ENCODE results near the gene PRKAR1B. TPM values are rescaled to one million over a fixed set of nuclear protein-coding genes. Genes with fewer than 3 reads are reported as not detected.

PRKAR1B gene
- total and polyA plus RNA-seq, 7 donors: 1.4 to 4.6 (median 1.9) TPM

DNA sequence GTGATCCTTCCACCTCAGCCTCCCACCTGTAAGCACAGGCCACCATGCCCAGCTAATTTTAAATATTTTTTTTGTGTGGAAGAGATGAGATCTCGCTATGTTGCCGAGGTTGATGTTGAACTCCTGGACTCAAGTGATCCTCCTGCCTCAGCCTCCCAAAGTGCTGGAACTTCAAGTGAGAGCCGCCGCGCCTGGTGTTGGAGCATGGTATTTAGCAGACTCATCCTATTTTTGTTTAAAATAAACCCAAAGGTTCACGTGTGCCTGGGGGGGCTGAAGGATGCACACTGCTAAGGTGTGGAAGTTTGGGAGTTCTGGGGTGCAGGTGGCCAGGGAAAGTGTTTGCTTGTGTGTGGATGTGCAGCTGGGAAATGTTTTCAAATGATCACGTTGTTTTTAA lies 225.6 kb downstream of the PRKAR1B start:
- 91 to 95% (median 92%) methylated on average over 7 of the region's 7 CpGs for WGBS, 3 donors
- Histone ChIP-seq H3K27ac (no peak overlapping the region), H3K4me1 (peaks cover 14% of the 10 kb centered on the region), H3K27me3 (ENCODE audit: insufficient read depth in 3 of 3, low read length in 2 of 3) (no peaks in the 10 kb centered on the region), H3K9me3 (no peaks in the 10 kb centered on the region), H3K36me3 (ENCODE audit: insufficient read depth in 1 of 2, low read depth in 1 of 2) (peaks cover 4 to 78% of the 10 kb centered on the region in 2 donors), H3K4me3 (no peak overlapping the region)
- intact Hi-C loops (cut with DNase I): no loop called here
- ATAC-seq (no peak), DNase-seq (peak; percentile 6 to 28)
- no peak for TF ChIP-seq CTCF (IDR thresholded peaks at IDR 0.05)

GRCh38 chr7:500521-501420 lies 226.3 kb downstream of the PRKAR1B start:
- no peaks in the 10 kb centered on the region for H3K27me3 ChIP-seq (ENCODE audit: insufficient read depth in 3 of 3, low read length in 2 of 3)
- H3K9me3 ChIP-seq: no peaks in the 10 kb centered on the region
- H3K36me3 ChIP-seq (ENCODE audit: insufficient read depth in 1 of 2, low read depth in 1 of 2): peaks cover 4 to 77% of the 10 kb centered on the region in 2 donors
- intact Hi-C loops (cut with DNase I): no loop called here
- DNase-seq: peak; percentile 10 to 33
- no peak for ATAC-seq
- no peak overlapping the region for H3K27ac ChIP-seq
- 92 to 95% (median 94%) methylated on average over 35 of the region's 35 CpGs for WGBS, 3 donors
- no peak overlapping the region for H3K4me3 ChIP-seq
- H3K4me1 ChIP-seq: peaks cover 14% of the 10 kb centered on the region
- no peak for TF ChIP-seq CTCF (IDR thresholded peaks at IDR 0.05)

GRCh38 chr7:499853-500485 lies 227.1 kb downstream of the PRKAR1B start:
- ATAC-seq: no peak
- Histone ChIP-seq H3K27ac (no peak overlapping the region), H3K4me3 (no peak overlapping the region), H3K36me3 (ENCODE audit: insufficient read depth in 1 of 2, low read depth in 1 of 2) (peaks cover 4 to 72% of the 10 kb centered on the region in 2 donors), H3K27me3 (ENCODE audit: insufficient read depth in 3 of 3, low read length in 2 of 3) (no peaks in the 10 kb centered on the region), H3K4me1 (peaks cover 14% of the 10 kb centered on the region), H3K9me3 (no peaks in the 10 kb centered on the region)
- DNase-seq: peak; percentile 9 to 47
- intact Hi-C loops (cut with DNase I): no loop called here
- TF ChIP-seq CTCF (IDR thresholded peaks at IDR 0.05): no peak
- 94 to 95% (median 95%) methylated on average over 20 of the region's 20 CpGs for WGBS, 3 donors

Other genes starting within 250 kb of the PRKAR1B start
- gene PDGFA, start 207.4 kb downstream of the PRKAR1B start, total RNA-seq: 10 to 100 TPM; 13.9 to 30.4 (median 19.2) TPM
- 10 to 100 TPM in 2 of 3 donors, 1 to 10 TPM in 1; 9.1 to 24.4 (median 15.3) TPM for gene PDGFA, start 207.4 kb downstream of the PRKAR1B start, polyA plus RNA-seq
- 10 to 100 TPM; 17.8 to 26.7 (median 21.9) TPM for gene DNAAF5, start 582 bp downstream of the PRKAR1B start, total RNA-seq
- 10 to 100 TPM in 2 of 3 donors, 1 to 10 TPM in 1; 9.3 to 17.6 (median 14.1) TPM for gene DNAAF5, start 582 bp downstream of the PRKAR1B start, polyA plus RNA-seq
- gene SUN1, start 105.2 kb upstream of the PRKAR1B start, total RNA-seq: 100 to 1,000 TPM; 125 to 144 (median 137) TPM
- 100 to 1,000 TPM in 1 of 3 donors, 10 to 100 TPM in 2; 52.5 to 159 (median 64.6) TPM for gene SUN1, start 105.2 kb upstream of the PRKAR1B start, polyA plus RNA-seq
- gene GET4, start 149.3 kb upstream of the PRKAR1B start, total RNA-seq: 10 to 100 TPM; 27.3 to 42.3 (median 29.1) TPM
- 10 to 100 TPM; 36.8 to 51.1 (median 48.3) TPM for gene GET4, start 149.3 kb upstream of the PRKAR1B start, polyA plus RNA-seq
- gene ADAP1, start 227.4 kb upstream of the PRKAR1B start, total RNA-seq: 1 to 10 TPM in 3 of 4 donors, under 1 TPM in 1; 0.88 to 1.4 (median 1.2) TPM
- gene ADAP1, start 227.4 kb upstream of the PRKAR1B start, polyA plus RNA-seq: under 1 TPM; 0.18 to 0.56 (median 0.56) TPM
- gene COX19, start 248.3 kb upstream of the PRKAR1B start, total RNA-seq: 1 to 10 TPM; 4.5 to 7.9 (median 6.9) TPM
- 10 to 100 TPM in 2 of 3 donors, 1 to 10 TPM in 1; 5.6 to 12.2 (median 11.3) TPM for gene COX19, start 248.3 kb upstream of the PRKAR1B start, polyA plus RNA-seq

Measured in psoas muscle (tissue), 8 donors.